Parathyroid adenoma (tissue), 2 donors: ENCODE results near the gene HBG2.

Source experiments
- H2AFZ ChIP-seq: fragments of 300-600 bp; sonication (generic); one replicate; pipeline ENCODE4 v1.7.0; 2017; ENCODE audit warnings: antibody characterized with exemption, mild to moderate bottlenecking
- H3K27ac ChIP-seq: fragments of 300-600 bp; sonication (generic); one replicate; pipeline ENCODE4 v1.7.0; 2017
- H3K27me3 ChIP-seq: fragments of 300-600 bp; sonication (generic); one replicate; pipeline ENCODE4 v1.7.0; 2017; ENCODE audit warnings: low read length; ENCODE audit not compliant: control insufficient read depth, insufficient read depth
- H3K36me3 ChIP-seq: fragments of 300-600 bp; sonication (generic); one replicate; pipeline ENCODE4 v1.7.0; 2017; ENCODE audit warnings: low read length; ENCODE audit not compliant: control insufficient read depth, insufficient read depth
- H3K4me1 ChIP-seq: fragments of 300-600 bp; sonication (generic); one replicate; pipeline ENCODE4 v1.7.0; 2017; ENCODE audit warnings: control low read depth
- H3K4me2 ChIP-seq: fragments of 300-600 bp; sonication (generic); one replicate; pipeline ENCODE4 v1.7.0; 2017; ENCODE audit warnings: low read length
- H3K4me3 ChIP-seq: fragments of 300-600 bp; sonication (generic); one replicate; pipeline ENCODE4 v1.7.0; 2017; ENCODE audit warnings: low read depth, low read length
- H3K79me2 ChIP-seq: fragments of 300-600 bp; sonication (generic); one replicate; pipeline ENCODE4 v1.7.0; 2017; ENCODE audit warnings: control low read depth
- H3K9ac ChIP-seq: fragments of 300-600 bp; sonication (generic); one replicate; pipeline ENCODE4 v1.7.0; 2017; ENCODE audit warnings: mild to moderate bottlenecking
- H3K9me3 ChIP-seq: fragments of 300-600 bp; sonication (generic); one replicate; pipeline ENCODE4 v1.7.0; 2017; ENCODE audit warnings: low read length; ENCODE audit not compliant: control insufficient read depth
- TF ChIP-seq, protein P1 (sequence below): fragments of 300-600 bp; sonication (generic); IDR thresholded peaks from one replicate; pipeline ENCODE4 v1.7.0; 2017; ENCODE audit warnings: antibody characterized with exemption, mild to moderate bottlenecking
- donor health status: primary hyperparathyroidism.

Gene HBG2

GRCh38 chr11:5210376-5210885 lies 44.1 kb downstream of the HBG2 start:
- H3K27ac ChIP-seq, result no peak overlapping the region
- no peaks in the 10 kb centered on the region for H3K4me1 ChIP-seq
- H3K4me2 ChIP-seq, result no peak overlapping the region
- H3K27me3 ChIP-seq, result no peaks in the 10 kb centered on the region
- no peaks in the 10 kb centered on the region for H3K9me3 ChIP-seq
- H3K79me2 ChIP-seq, result no peaks in the 10 kb centered on the region
- no peaks in the 10 kb centered on the region for H3K36me3 ChIP-seq
- no peak overlapping the region for H3K9ac ChIP-seq
- TF ChIP-seq, protein P1, sequence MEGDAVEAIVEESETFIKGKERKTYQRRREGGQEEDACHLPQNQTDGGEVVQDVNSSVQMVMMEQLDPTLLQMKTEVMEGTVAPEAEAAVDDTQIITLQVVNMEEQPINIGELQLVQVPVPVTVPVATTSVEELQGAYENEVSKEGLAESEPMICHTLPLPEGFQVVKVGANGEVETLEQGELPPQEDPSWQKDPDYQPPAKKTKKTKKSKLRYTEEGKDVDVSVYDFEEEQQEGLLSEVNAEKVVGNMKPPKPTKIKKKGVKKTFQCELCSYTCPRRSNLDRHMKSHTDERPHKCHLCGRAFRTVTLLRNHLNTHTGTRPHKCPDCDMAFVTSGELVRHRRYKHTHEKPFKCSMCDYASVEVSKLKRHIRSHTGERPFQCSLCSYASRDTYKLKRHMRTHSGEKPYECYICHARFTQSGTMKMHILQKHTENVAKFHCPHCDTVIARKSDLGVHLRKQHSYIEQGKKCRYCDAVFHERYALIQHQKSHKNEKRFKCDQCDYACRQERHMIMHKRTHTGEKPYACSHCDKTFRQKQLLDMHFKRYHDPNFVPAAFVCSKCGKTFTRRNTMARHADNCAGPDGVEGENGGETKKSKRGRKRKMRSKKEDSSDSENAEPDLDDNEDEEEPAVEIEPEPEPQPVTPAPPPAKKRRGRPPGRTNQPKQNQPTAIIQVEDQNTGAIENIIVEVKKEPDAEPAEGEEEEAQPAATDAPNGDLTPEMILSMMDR, result no peak
- no peak overlapping the region for H2AFZ ChIP-seq
- no peak overlapping the region for H3K4me3 ChIP-seq

GRCh38 chr11:5204787-5205186 lies 49.8 kb downstream of the HBG2 start:
- Histone ChIP-seq H3K27me3 (no peaks in the 10 kb centered on the region), H2AFZ (no peak overlapping the region), H3K79me2 (no peaks in the 10 kb centered on the region), H3K9me3 (no peaks in the 10 kb centered on the region), H3K36me3 (no peaks in the 10 kb centered on the region), H3K4me2 (no peak overlapping the region), H3K9ac (no peak overlapping the region), H3K27ac (no peak overlapping the region), H3K4me1 (no peaks in the 10 kb centered on the region), H3K4me3 (no peak overlapping the region)
- TF ChIP-seq, protein P1, result no peak

DNA sequence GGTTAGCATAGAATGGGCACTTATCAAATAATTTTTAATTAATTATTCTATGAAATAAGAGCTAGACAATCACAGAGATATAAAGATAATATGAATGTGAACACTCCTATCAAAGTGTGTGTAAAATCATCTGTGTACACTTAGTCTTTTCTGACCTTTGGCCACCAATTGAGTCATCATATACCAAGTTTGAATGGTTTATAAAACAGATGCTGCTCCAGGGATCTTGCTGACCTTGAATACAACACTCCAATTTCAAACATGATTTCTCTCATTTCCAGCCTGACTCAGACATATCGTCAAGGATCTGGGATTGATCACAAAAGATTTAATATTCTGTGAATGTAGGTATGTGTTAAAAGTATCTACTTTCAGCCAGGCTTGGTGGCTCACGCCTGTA lies 51.2 kb downstream of the HBG2 start:
- H3K27ac ChIP-seq, result no peak overlapping the region
- no peak overlapping the region for H3K4me3 ChIP-seq
- H3K36me3 ChIP-seq, result no peaks in the 10 kb centered on the region
- H3K79me2 ChIP-seq, result no peaks in the 10 kb centered on the region
- TF ChIP-seq, protein P1, result no peak
- no peaks in the 10 kb centered on the region for H3K4me1 ChIP-seq
- no peak overlapping the region for H3K4me2 ChIP-seq
- H3K9me3 ChIP-seq, result no peaks in the 10 kb centered on the region
- H2AFZ ChIP-seq, result no peak overlapping the region
- H3K27me3 ChIP-seq, result no peaks in the 10 kb centered on the region
- H3K9ac ChIP-seq, result no peak overlapping the region
